D721Med (cell line): ENCODE results near the gene SLC25A51.

Source experiments
- DNase-seq: peaks from one replicate; pipeline ENCODE4 v3.0.0; 2011; ENCODE audit warnings: low spot score; ENCODE audit not compliant: insufficient read length
- FAIRE-seq: peaks from 2 replicates; lab custom pipeline; 2011; peaks lifted over from hg19 to GRCh38; lab: Jason Lieb, UNC
- CTCF ChIP-seq: IDR thresholded peaks from 2 replicates; pipeline ENCODE4 v1.5.1; 2012; ENCODE audit warnings: mild to moderate bottlenecking, control low read depth; ENCODE audit not compliant: insufficient read depth; ENCODE audit errors: missing control alignments

SLC25A51 gene

GRCh38 chr9:37927601-37928551, 23.9 kb upstream of the SLC25A51 start:
- FAIRE-seq, result no peak
- TF ChIP-seq CTCF, result no peak
- no peak for DNase-seq

GRCh38 chr9:37927132-37927531, 23.2 kb upstream of the SLC25A51 start:
- TF ChIP-seq CTCF, result no peak
- DNase-seq (no peak), FAIRE-seq (no peak)

GRCh38 chr9:37926737-37927118, 22.8 kb upstream of the SLC25A51 start:
- DNase-seq, result no peak
- FAIRE-seq, result no peak
- no peak for TF ChIP-seq CTCF

GRCh38 chr9:37925786-37926736, 22.1 kb upstream of the SLC25A51 start:
- DNase-seq (no peak), FAIRE-seq (no peak)
- TF ChIP-seq CTCF, result no peak

- DNase-seq (no peak), FAIRE-seq (no peak)
- TF ChIP-seq CTCF, result no peak
Observed at GRCh38 chr9:37925006-37925405, 21.1 kb upstream of the SLC25A51 start.

- FAIRE-seq (no peak), DNase-seq (no peak)
- no peak for TF ChIP-seq CTCF
Observed at GRCh38 chr9:37924538-37924937, 20.6 kb upstream of the SLC25A51 start.
